SK-N-SH (cell line): ENCODE measurements around the gene NDFIP1. TPM values are rescaled to one million over a fixed set of nuclear protein-coding genes. Genes with fewer than 3 reads are reported as not detected.

Experiments used
- CTCF ChIA-PET: fragments of 300-600, 350-600 bp; formaldehyde crosslinking; extraction: SDS; loops from one replicate; lab custom pipeline; 2021; lab: Yijun Ruan, JAX
- POLR2A ChIA-PET: fragments of 350-600 bp; sonication (Branson Sonifier 250); formaldehyde crosslinking; extraction: SDS; loops from one replicate; lab custom pipeline; 2020; ENCODE audit warnings: antibody characterized with exemption, inconsistent platforms; lab: Yijun Ruan, JAX
- DNase-seq: peaks from one replicate; pipeline ENCODE4 v3.0.0; 2012
- H2AFZ ChIP-seq: fragments of 200-600 bp; sonication (generic); 2 replicates; pipeline ENCODE4 v1.8.1; 2016; ENCODE audit warnings: antibody characterized with exemption, mild to moderate bottlenecking, low read depth
- H3F3A ChIP-seq: fragments of 200-600 bp; sonication (generic); replicated peaks from 2 replicates; pipeline ENCODE3; 2016; ENCODE audit warnings: antibody characterized with exemption, mild to moderate bottlenecking; ENCODE audit not compliant: insufficient read depth
- H3K27ac ChIP-seq, 2 experiments: fragments of 200-500 bp in 1 of 2; fragments of 200-600 bp in 1 of 2; sonication (Bioruptor generic) in 1 of 2; sonication (generic), shearing (Covaris generic) in 1 of 2; 2 replicates each; pipeline versions ENCODE4 v1.5.1 to v1.6.1; 2014 to 2016; ENCODE audit warnings: low read depth in 2 of 2, inconsistent platforms in 1 of 2, low read length in 1 of 2, mild to moderate bottlenecking in 1 of 2, mixed read lengths in 1 of 2
- H3K27me3 ChIP-seq: fragments of 200-600 bp; sonication (generic), shearing (Covaris generic); 2 replicates; pipeline ENCODE4 v1.6.1; 2016; ENCODE audit warnings: mixed run types; ENCODE audit not compliant: insufficient read depth
- H3K36me3 ChIP-seq, 2 experiments: fragments of 200-500 bp in 1 of 2; fragments of 200-600 bp in 1 of 2; sonication (Bioruptor generic) in 1 of 2; sonication (generic) in 1 of 2; replicated peaks in 1 of 2; 2 replicates each; pipeline versions ENCODE3 to v1.5.1; 2014 to 2016; ENCODE audit warnings: low read length in 1 of 2, mild to moderate bottlenecking in 1 of 2; ENCODE audit not compliant: insufficient read depth in 2 of 2, control insufficient read depth in 1 of 2
- H3K4me1 ChIP-seq, 2 experiments: fragments of 200-500 bp in 1 of 2; fragments of 200-600 bp in 1 of 2; sonication (Bioruptor generic) in 1 of 2; sonication (generic), shearing (Covaris generic) in 1 of 2; 2 replicates each; pipeline versions ENCODE4 v1.5.1 to v1.6.1; 2014 to 2016; ENCODE audit warnings: low read depth in 1 of 2, low read length in 1 of 2, mixed run types in 1 of 2; ENCODE audit not compliant: insufficient read depth in 2 of 2, control insufficient read depth in 1 of 2
- H3K4me2 ChIP-seq: fragments of 200-600 bp; sonication (generic), shearing (Covaris generic); 2 replicates; pipeline ENCODE4 v1.6.1; 2017; ENCODE audit warnings: mixed run types
- H3K4me3 ChIP-seq, 2 experiments: fragments of 200-500 bp in 1 of 2; fragments of 200-600 bp in 1 of 2; sonication (Bioruptor generic) in 1 of 2; sonication (generic), shearing (Covaris generic) in 1 of 2; 2 replicates each; pipeline versions ENCODE4 v1.5.1 to v1.8.1; 2014 to 2016; ENCODE audit warnings: low read depth in 2 of 2, inconsistent platforms in 1 of 2, low read length in 1 of 2, mild to moderate bottlenecking in 1 of 2, mixed read lengths in 1 of 2, moderate library complexity in 1 of 2
- H3K79me2 ChIP-seq: fragments of 200-600 bp; sonication (generic); 2 replicates; pipeline ENCODE4 v1.8.1; 2017; ENCODE audit warnings: mild to moderate bottlenecking; ENCODE audit not compliant: insufficient read depth
- H3K9ac ChIP-seq: fragments of 200-600 bp; sonication (generic); 2 replicates; pipeline ENCODE4 v1.6.1; 2017; ENCODE audit warnings: mixed run types
- H3K9me2 ChIP-seq: fragments of 200-600 bp; sonication (generic); 2 replicates; pipeline ENCODE4 v1.6.1; 2017; ENCODE audit warnings: mixed run types
- H3K9me3 ChIP-seq: fragments of 200-600 bp; sonication (generic); 2 replicates; pipeline ENCODE4 v1.6.1; 2017; ENCODE audit warnings: mixed run types, mild to moderate bottlenecking, moderate library complexity
- H4K20me1 ChIP-seq: fragments of 200-600 bp; sonication (generic); 2 replicates; pipeline ENCODE4 v1.6.1; 2017; ENCODE audit warnings: mild to moderate bottlenecking, mixed run types; ENCODE audit not compliant: insufficient read depth
- ELF1 ChIP-seq: IDR thresholded peaks from 2 replicates; pipeline ENCODE4 v1.4.0; 2012
- EZH2phosphoT487 ChIP-seq: fragments of 200-600 bp; sonication (generic); IDR thresholded peaks from 2 replicates; pipeline ENCODE4 v1.6.1; 2017; ENCODE audit warnings: low read depth, mixed run types, mild to moderate bottlenecking, antibody characterized with exemption, moderate library complexity, borderline replicate concordance
- NFIC ChIP-seq: IDR thresholded peaks from 2 replicates; pipeline ENCODE4 v1.4.0; 2012; ENCODE audit warnings: borderline replicate concordance
- REST ChIP-seq: IDR thresholded peaks from 2 replicates; pipeline ENCODE4 v1.6.1; 2012; ENCODE audit warnings: mild to moderate bottlenecking, low read depth, low read length, moderate library complexity
- RFX5 ChIP-seq: IDR thresholded peaks from 2 replicates; pipeline ENCODE4 v1.6.1; 2012; ENCODE audit warnings: mild to moderate bottlenecking, improper control_type of control experiment, low read length
- RXRA ChIP-seq: IDR thresholded peaks from 2 replicates; pipeline ENCODE4 v1.4.0; 2012; ENCODE audit warnings: low read depth, mild to moderate bottlenecking, borderline replicate concordance
- SIN3A ChIP-seq: IDR thresholded peaks from 2 replicates; pipeline ENCODE4 v1.6.1; 2012; ENCODE audit warnings: low read depth, mild to moderate bottlenecking, low read length, moderate library complexity, borderline replicate concordance
- SMC3 ChIP-seq: IDR thresholded peaks from 2 replicates; pipeline ENCODE4 v1.6.1; 2012; ENCODE audit warnings: low read depth, low read length, improper control_type of control experiment
- YY1 ChIP-seq: IDR thresholded peaks from 2 replicates; pipeline ENCODE4 v1.4.0; 2012; ENCODE audit warnings: low read depth, mild to moderate bottlenecking
- WGBS: methylation state at CpG from one replicate; pipeline ENCODE4 v1.1.6; 2017; ENCODE audit warnings: low lambda C conversion rate; 5-methylcytosine and 5-hydroxymethylcytosine counted together
- polyA plus RNA-seq, 3 experiments: library from polyadenylated mRNA; depleted of rRNA; stranded (reverse); fragments of >200 nt; gene quantifications; 2 replicates each; pipeline ENCODE4 v1.2.3, GENCODE V29; 2012
- TF ChIP-seq, protein P1 (sequence below): IDR thresholded peaks from 2 replicates; pipeline ENCODE4 v1.4.0; 2012; ENCODE audit warnings: low read depth, borderline replicate concordance
- TF ChIP-seq, protein P2 (sequence below): fragments of 200-600 bp; sonication (generic); IDR thresholded peaks from 2 replicates; pipeline ENCODE4 v1.6.1; 2017; ENCODE audit warnings: antibody characterized with exemption, mild to moderate bottlenecking, moderate library complexity

NDFIP1 gene
- polyA plus RNA-seq, 1 of the 3 experiments (the other 2 are of a cell fraction): 40.0 TPM

GRCh38 chr5:142193114-142193428 is 84.5 kb downstream of the NDFIP1 start (continued):
- TF ChIP-seq, protein P1, sequence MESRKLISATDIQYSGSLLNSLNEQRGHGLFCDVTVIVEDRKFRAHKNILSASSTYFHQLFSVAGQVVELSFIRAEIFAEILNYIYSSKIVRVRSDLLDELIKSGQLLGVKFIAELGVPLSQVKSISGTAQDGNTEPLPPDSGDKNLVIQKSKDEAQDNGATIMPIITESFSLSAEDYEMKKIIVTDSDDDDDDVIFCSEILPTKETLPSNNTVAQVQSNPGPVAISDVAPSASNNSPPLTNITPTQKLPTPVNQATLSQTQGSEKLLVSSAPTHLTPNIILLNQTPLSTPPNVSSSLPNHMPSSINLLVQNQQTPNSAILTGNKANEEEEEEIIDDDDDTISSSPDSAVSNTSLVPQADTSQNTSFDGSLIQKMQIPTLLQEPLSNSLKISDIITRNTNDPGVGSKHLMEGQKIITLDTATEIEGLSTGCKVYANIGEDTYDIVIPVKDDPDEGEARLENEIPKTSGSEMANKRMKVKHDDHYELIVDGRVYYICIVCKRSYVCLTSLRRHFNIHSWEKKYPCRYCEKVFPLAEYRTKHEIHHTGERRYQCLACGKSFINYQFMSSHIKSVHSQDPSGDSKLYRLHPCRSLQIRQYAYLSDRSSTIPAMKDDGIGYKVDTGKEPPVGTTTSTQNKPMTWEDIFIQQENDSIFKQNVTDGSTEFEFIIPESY: no peak

- no peaks in the 10 kb centered on the region for H3K27me3 ChIP-seq
- CTCF ChIA-PET: no interaction called here
- H4K20me1 ChIP-seq: no peaks in the 10 kb centered on the region
- no peaks in the 10 kb centered on the region for H3K79me2 ChIP-seq
- H3K9me2 ChIP-seq: no peaks in the 10 kb centered on the region
- H3K27ac ChIP-seq: no peak overlapping the region
- no peaks in the 10 kb centered on the region for H3K9me3 ChIP-seq
- H3K4me3 ChIP-seq: no peak overlapping the region
- H2AFZ ChIP-seq: no peak overlapping the region
- peaks cover 0 to 5% of the 10 kb centered on the region in 2 experiments; a peak in 2 of 4 replicates for H3K4me1 ChIP-seq
- H3F3A ChIP-seq: peaks cover 4% of the 10 kb centered on the region
- H3K4me2 ChIP-seq: no peak overlapping the region
- DNase-seq: no peak
- H3K36me3 ChIP-seq: no peaks in the 10 kb centered on the region
- WGBS: 91% methylated on average over 9 of the region's 9 CpGs
- POLR2A ChIA-PET: no interaction called here
- H3K9ac ChIP-seq: no peak overlapping the region
- TF ChIP-seq ELF1: no peak
- no peak for TF ChIP-seq NFIC
Observed at GRCh38 chr5:142197098-142197497, 88.5 kb downstream of the NDFIP1 start.

DNA sequence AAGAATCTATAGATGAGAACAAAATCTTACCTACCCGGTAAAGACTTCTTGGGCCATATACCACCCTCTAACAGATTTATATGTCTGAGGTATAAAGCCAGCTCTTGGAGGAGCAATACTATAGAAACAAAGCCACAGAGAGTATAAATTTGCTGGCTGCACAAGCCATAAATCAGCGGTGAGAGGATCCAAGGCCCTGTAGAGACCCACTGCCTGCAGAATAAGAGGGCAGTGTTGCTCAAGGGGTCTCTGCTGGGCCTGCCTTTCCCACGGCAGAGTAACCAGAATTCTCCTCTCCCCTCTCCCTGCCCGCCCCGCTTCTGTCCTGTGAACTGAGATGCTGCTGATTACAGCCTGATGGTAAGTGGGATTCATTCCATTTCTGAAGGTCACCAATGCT is 89.2 kb downstream of the NDFIP1 start:
- TF ChIP-seq, protein P2, sequence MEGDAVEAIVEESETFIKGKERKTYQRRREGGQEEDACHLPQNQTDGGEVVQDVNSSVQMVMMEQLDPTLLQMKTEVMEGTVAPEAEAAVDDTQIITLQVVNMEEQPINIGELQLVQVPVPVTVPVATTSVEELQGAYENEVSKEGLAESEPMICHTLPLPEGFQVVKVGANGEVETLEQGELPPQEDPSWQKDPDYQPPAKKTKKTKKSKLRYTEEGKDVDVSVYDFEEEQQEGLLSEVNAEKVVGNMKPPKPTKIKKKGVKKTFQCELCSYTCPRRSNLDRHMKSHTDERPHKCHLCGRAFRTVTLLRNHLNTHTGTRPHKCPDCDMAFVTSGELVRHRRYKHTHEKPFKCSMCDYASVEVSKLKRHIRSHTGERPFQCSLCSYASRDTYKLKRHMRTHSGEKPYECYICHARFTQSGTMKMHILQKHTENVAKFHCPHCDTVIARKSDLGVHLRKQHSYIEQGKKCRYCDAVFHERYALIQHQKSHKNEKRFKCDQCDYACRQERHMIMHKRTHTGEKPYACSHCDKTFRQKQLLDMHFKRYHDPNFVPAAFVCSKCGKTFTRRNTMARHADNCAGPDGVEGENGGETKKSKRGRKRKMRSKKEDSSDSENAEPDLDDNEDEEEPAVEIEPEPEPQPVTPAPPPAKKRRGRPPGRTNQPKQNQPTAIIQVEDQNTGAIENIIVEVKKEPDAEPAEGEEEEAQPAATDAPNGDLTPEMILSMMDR: no peak
- TF ChIP-seq SIN3A: no peak

DNA sequence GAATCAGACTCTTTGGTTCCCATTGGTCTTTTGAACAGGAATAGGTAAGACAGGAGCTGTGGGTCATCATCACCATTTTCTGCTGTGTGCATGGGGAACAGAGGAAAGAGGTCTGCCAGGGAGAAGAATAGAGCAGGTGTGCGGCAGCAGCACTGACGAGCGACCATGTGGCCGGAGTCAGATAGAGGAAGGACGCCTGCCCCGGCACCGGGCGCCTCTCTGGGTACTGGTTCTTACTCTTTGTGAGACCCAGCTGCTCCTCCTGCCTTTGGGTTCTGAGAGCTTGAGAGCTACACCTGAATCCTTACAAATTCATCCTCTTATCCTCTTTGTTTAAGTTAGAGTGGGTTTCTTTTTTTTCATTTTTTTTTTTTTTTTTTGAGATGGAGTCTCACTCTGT is 90.8 kb downstream of the NDFIP1 start:
- Histone ChIP-seq H4K20me1 (no peaks in the 10 kb centered on the region), H3K27me3 (no peaks in the 10 kb centered on the region), H3K27ac (no peak overlapping the region), H3K4me2 (no peak overlapping the region), H3K4me1 (peaks cover 0 to 10% of the 10 kb centered on the region in 2 experiments; a peak in 2 of 4 replicates), H3K79me2 (no peaks in the 10 kb centered on the region), H3F3A (peaks cover 9% of the 10 kb centered on the region), H3K9me2 (no peaks in the 10 kb centered on the region), H2AFZ (no peak overlapping the region), H3K9me3 (no peaks in the 10 kb centered on the region), H3K36me3 (no peaks in the 10 kb centered on the region), H3K9ac (no peak overlapping the region), H3K4me3 (no peak overlapping the region)
- ChIA-PET CTCF (no interaction called here), POLR2A (no interaction called here)
- no peak for DNase-seq
- no peak for TF ChIP-seq RFX5
- no peak for TF ChIP-seq YY1
- no peak for TF ChIP-seq REST
- no peak for TF ChIP-seq RXRA
- TF ChIP-seq SMC3: no peak
- TF ChIP-seq EZH2phosphoT487: no peak
- TF ChIP-seq ELF1: no peak
- 91% methylated on average over 4 of the region's 8 CpGs for WGBS

More for the DNA sequence above, 89.2 kb downstream of the NDFIP1 start:
- H3K4me3 ChIP-seq: no peak overlapping the region
- no peaks in the 10 kb centered on the region for H3K9me2 ChIP-seq
- WGBS: 97% methylated on average over 5 of the region's 5 CpGs
- peaks cover 6% of the 10 kb centered on the region for H3F3A ChIP-seq
- no peaks in the 10 kb centered on the region for H3K27me3 ChIP-seq
- ChIA-PET CTCF (no interaction called here), POLR2A (no interaction called here)
- peaks cover 0 to 10% of the 10 kb centered on the region in 2 experiments; a peak in 2 of 4 replicates for H3K4me1 ChIP-seq
- no peak for DNase-seq
- no peaks in the 10 kb centered on the region for H3K79me2 ChIP-seq
- H4K20me1 ChIP-seq: no peaks in the 10 kb centered on the region
- H3K9me3 ChIP-seq: no peaks in the 10 kb centered on the region
- H3K4me2 ChIP-seq: no peak overlapping the region
- H3K9ac ChIP-seq: no peak overlapping the region
- H3K36me3 ChIP-seq: no peaks in the 10 kb centered on the region
- no peak overlapping the region for H3K27ac ChIP-seq
- no peak overlapping the region for H2AFZ ChIP-seq
